ENCODE results near the gene ABCC4. TPM values are rescaled to one million over a fixed set of nuclear protein-coding genes. Genes with fewer than 3 reads are reported as not detected.

The ABCC4 gene
- total RNA-seq, 1 experiment from 2014 or later, result 17.7 TPM

- CTCF ChIA-PET, result no interaction called here
- Histone ChIP-seq H3K36me3 (ENCODE audit: low read depth, low read length) (no peaks in the 10 kb centered on the region), H3K79me2 (ENCODE audit: low read length) (no peaks in the 10 kb centered on the region), H4K20me1 (ENCODE audit: low read length) (no peaks in the 10 kb centered on the region), H3K9me2 (replicated peaks; ENCODE audit: low read length) (no peaks in the 10 kb centered on the region), H3K4me1 (ENCODE audit: insufficient read depth, low read length) (peaks cover 13% of the 10 kb centered on the region), H3K27me3 (ENCODE audit: low read length) (no peaks in the 10 kb centered on the region), H3K27ac (ENCODE audit: low read length) (no peak overlapping the region), H3K9ac (ENCODE audit: low read length) (no peak overlapping the region), H3K4me3 (ENCODE audit: low read length) (no peak overlapping the region), H3K4me2 (ENCODE audit: low read length) (no peak overlapping the region), H3F3A (ENCODE audit: low read length, unreplicated experiment) (no peaks in the 10 kb centered on the region), H2AFZ (ENCODE audit: low read length) (no peak overlapping the region), H3K9me3 (ENCODE audit: low read length) (no peaks in the 10 kb centered on the region)
- BruUV-seq (replicated peaks), result no TSS peak
- intact Hi-C loops (cut with micrococcal nuclease), result loop anchor here (10.0 kb wide), 1 partner anchor 313 kb away; the partner anchor contains the start of gene SOX21
- DNase-seq (no peak), ATAC-seq (no peak)
- POLR2A ChIA-PET (ENCODE audit: unreplicated experiment), result no interaction called here
- no peak for TF ChIP-seq CTCF (conservative IDR thresholded peaks at IDR 0.05; ENCODE audit: low read depth, low read length)
- no peak for TF ChIP-seq EZH2phosphoT487 (IDR thresholded peaks at IDR 0.05; ENCODE audit: borderline replicate concordance, low read length)
- no peak for TF ChIP-seq EZH2 (IDR thresholded peaks at IDR 0.05; ENCODE audit: low read length, unreplicated experiment)
These were observed 273.6 kb downstream of the ABCC4 start for GRCh38 chr13:95027638-95028037.

GRCh38 chr13:95025116-95025515 lies 276.1 kb downstream of the ABCC4 start:
- intact Hi-C loops (cut with micrococcal nuclease), result loop anchor here (10.0 kb wide), 1 partner anchor 310 kb away; the partner anchor contains the start of gene SOX21
- DNase-seq (no peak), ATAC-seq (no peak)
- Histone ChIP-seq H3K4me1 (ENCODE audit: insufficient read depth, low read length) (peaks cover 36% of the 10 kb centered on the region), H2AFZ (ENCODE audit: low read length) (no peak overlapping the region), H3K4me3 (ENCODE audit: low read length) (no peak overlapping the region), H3K36me3 (ENCODE audit: low read depth, low read length) (no peaks in the 10 kb centered on the region), H3K9me3 (ENCODE audit: low read length) (no peaks in the 10 kb centered on the region), H3F3A (ENCODE audit: low read length, unreplicated experiment) (no peaks in the 10 kb centered on the region), H3K4me2 (ENCODE audit: low read length) (no peak overlapping the region), H3K27ac (ENCODE audit: low read length) (no peak overlapping the region), H4K20me1 (ENCODE audit: low read length) (no peaks in the 10 kb centered on the region), H3K9me2 (replicated peaks; ENCODE audit: low read length) (no peaks in the 10 kb centered on the region), H3K9ac (ENCODE audit: low read length) (no peak overlapping the region), H3K27me3 (ENCODE audit: low read length) (no peaks in the 10 kb centered on the region), H3K79me2 (ENCODE audit: low read length) (no peaks in the 10 kb centered on the region)
- POLR2A ChIA-PET (ENCODE audit: unreplicated experiment), result no interaction called here
- BruUV-seq (replicated peaks), result no TSS peak
- CTCF ChIA-PET, result no interaction called here
- no peak for TF ChIP-seq EZH2phosphoT487 (IDR thresholded peaks at IDR 0.05; ENCODE audit: borderline replicate concordance, low read length)
- TF ChIP-seq CTCF (conservative IDR thresholded peaks at IDR 0.05; ENCODE audit: low read depth, low read length), result no peak
- no peak for TF ChIP-seq EZH2 (IDR thresholded peaks at IDR 0.05; ENCODE audit: low read length, unreplicated experiment)

GRCh38 chr13:95023405-95023804 lies 277.8 kb downstream of the ABCC4 start:
- Histone ChIP-seq H3K4me1 (ENCODE audit: insufficient read depth, low read length) (peaks cover 48% of the 10 kb centered on the region), H3K4me3 (ENCODE audit: low read length) (no peak overlapping the region), H3F3A (ENCODE audit: low read length, unreplicated experiment) (no peaks in the 10 kb centered on the region), H3K27ac (ENCODE audit: low read length) (peak overlapping the region; percentile 99), H3K36me3 (ENCODE audit: low read depth, low read length) (no peaks in the 10 kb centered on the region), H3K9me3 (ENCODE audit: low read length) (no peaks in the 10 kb centered on the region), H3K9me2 (replicated peaks; ENCODE audit: low read length) (no peaks in the 10 kb centered on the region), H3K9ac (ENCODE audit: low read length) (peak overlapping the region; percentile 82; the same call in 1 of the 2 replicates), H2AFZ (ENCODE audit: low read length) (no peak overlapping the region), H3K27me3 (ENCODE audit: low read length) (no peaks in the 10 kb centered on the region), H4K20me1 (ENCODE audit: low read length) (no peaks in the 10 kb centered on the region), H3K4me2 (ENCODE audit: low read length) (peak overlapping the region; percentile 24; the same call in 1 of the 2 replicates), H3K79me2 (ENCODE audit: low read length) (no peaks in the 10 kb centered on the region)
- DNase-seq (peak; percentile 77), ATAC-seq (peak; percentile 46)
- no peak for TF ChIP-seq CTCF (conservative IDR thresholded peaks at IDR 0.05; ENCODE audit: low read depth, low read length)
- no peak for TF ChIP-seq EZH2 (IDR thresholded peaks at IDR 0.05; ENCODE audit: low read length, unreplicated experiment)
- no peak for TF ChIP-seq EZH2phosphoT487 (IDR thresholded peaks at IDR 0.05; ENCODE audit: borderline replicate concordance, low read length)
- POLR2A ChIA-PET (ENCODE audit: unreplicated experiment), result no interaction called here
- intact Hi-C loops (cut with micrococcal nuclease), result loop anchor here (10.0 kb wide), 1 partner anchor 309 kb away; the partner anchor contains the start of gene SOX21
- CTCF ChIA-PET, result interaction anchor here (0.6 kb wide), 1 partner anchor 310 kb away, joined by 3 read pairs; no protein-coding TSS in a partner anchor
- no TSS peak for BruUV-seq (replicated peaks)

Measured in PC-3 (cell line).